Neural cell (in vitro differentiated cells): Measurements from ENCODE around the gene CHAC2. TPM values are rescaled to one million over a fixed set of nuclear protein-coding genes. Genes with fewer than 3 reads are reported as not detected.

Experiments used
- H2AFZ ChIP-seq: fragments of 200-600, 300-800 bp; sonication (generic), shearing (Covaris generic); 2 replicates; pipeline ENCODE4 v1.6.0; 2014; ENCODE audit warnings: low read depth, mild to moderate bottlenecking, antibody characterized with exemption, low read length, moderate library complexity
- H3F3A ChIP-seq: fragments of 200-600 bp; shearing (Covaris generic); 2 replicates; pipeline ENCODE4 v1.6.1; 2016; ENCODE audit warnings: mild to moderate bottlenecking, moderate library complexity, mixed read lengths, antibody characterized with exemption, low read length; ENCODE audit not compliant: insufficient read depth, poor library complexity, severe bottlenecking
- H3K27ac ChIP-seq: fragments of 200-600, 300-800 bp; sonication (generic), shearing (Covaris generic); 2 replicates; pipeline ENCODE4 v1.5.1; 2014; ENCODE audit warnings: mild to moderate bottlenecking, low read length, moderate library complexity
- H3K27me3 ChIP-seq: fragments of 300-800, 200-600 bp; sonication (generic), shearing (Covaris generic); 2 replicates; pipeline ENCODE4 v1.6.0; 2014; ENCODE audit warnings: mild to moderate bottlenecking, low read depth, low read length, moderate library complexity; ENCODE audit not compliant: insufficient read depth
- H3K36me3 ChIP-seq: fragments of 300-800, 200-600 bp; sonication (generic), shearing (Covaris generic); 2 replicates; pipeline ENCODE4 v1.5.1; 2014; ENCODE audit warnings: mild to moderate bottlenecking, antibody characterized with exemption, low read length, moderate library complexity; ENCODE audit not compliant: insufficient read depth
- H3K4me2 ChIP-seq: fragments of 300-800, 200-600 bp; sonication (generic), shearing (Covaris generic); 2 replicates; pipeline ENCODE4 v1.6.0; 2014; ENCODE audit warnings: mild to moderate bottlenecking, low read length
- H3K4me3 ChIP-seq: fragments of 300-800, 200-600 bp; sonication (generic), shearing (Covaris generic); 2 replicates; pipeline ENCODE4 v1.5.1; 2014; ENCODE audit warnings: mild to moderate bottlenecking, low read length, moderate library complexity
- H3K79me2 ChIP-seq: fragments of 200-600 bp; shearing (Covaris generic); replicated peaks from 2 replicates; pipeline ENCODE4 v1.6.0; 2014; ENCODE audit warnings: mild to moderate bottlenecking, low read length, moderate library complexity; ENCODE audit not compliant: insufficient read depth
- H3K9ac ChIP-seq: fragments of 300-800, 200-600 bp; sonication (generic), shearing (Covaris generic); 2 replicates; pipeline ENCODE4 v1.6.1; 2016; ENCODE audit warnings: mild to moderate bottlenecking, low read length, mixed read lengths
- H3K9me2 ChIP-seq: fragments of 200-600 bp; shearing (Covaris generic); 2 replicates; pipeline ENCODE4 v1.6.1; 2016; ENCODE audit warnings: mild to moderate bottlenecking, low read length, mixed read lengths; ENCODE audit not compliant: insufficient read depth
- H3K9me3 ChIP-seq: fragments of 200-600, 300-800 bp; sonication (generic), shearing (Covaris generic); 2 replicates; pipeline ENCODE4 v1.6.1; 2016; ENCODE audit warnings: mild to moderate bottlenecking, mixed run types, low read length, moderate library complexity, mixed read lengths
- H4K20me1 ChIP-seq: fragments of 200-600 bp; shearing (Covaris generic); 2 replicates; pipeline ENCODE4 v1.6.1; 2016; ENCODE audit warnings: mild to moderate bottlenecking, mixed run types; ENCODE audit not compliant: insufficient read depth
- EP300 ChIP-seq: fragments of 450-650 bp; conservative IDR thresholded peaks from 2 replicates; pipeline ENCODE4 v1.6.1; 2014; ENCODE audit warnings: antibody characterized with exemption, mild to moderate bottlenecking, moderate library complexity; ENCODE audit not compliant: poor library complexity, severe bottlenecking
- EZH2 ChIP-seq: fragments of 200-600, 300-800 bp; shearing (Covaris generic), sonication (generic); IDR thresholded peaks from 2 replicates; pipeline ENCODE4 v1.6.1; 2014; ENCODE audit warnings: antibody characterized with exemption, low read length, borderline replicate concordance, mild to moderate bottlenecking; ENCODE audit not compliant: insufficient read depth, poor library complexity, severe bottlenecking
- MXI1 ChIP-seq: fragments of 450-650 bp; conservative IDR thresholded peaks from 2 replicates; pipeline ENCODE4 v1.6.1; 2014; ENCODE audit warnings: antibody characterized with exemption, mild to moderate bottlenecking; ENCODE audit not compliant: poor library complexity, severe bottlenecking
- POLR2AphosphoS5 ChIP-seq: IDR thresholded peaks from 2 replicates; pipeline ENCODE4 v1.6.1; 2012
- RAD21 ChIP-seq: fragments of 450-650 bp; conservative IDR thresholded peaks from 2 replicates; pipeline ENCODE4 v1.6.1; 2014; ENCODE audit warnings: antibody characterized with exemption, mild to moderate bottlenecking, moderate library complexity
- SMC3 ChIP-seq: fragments of 450-650 bp; conservative IDR thresholded peaks from 2 replicates; pipeline ENCODE4 v1.6.1; 2014; ENCODE audit warnings: antibody characterized with exemption, mild to moderate bottlenecking, moderate library complexity; ENCODE audit not compliant: poor library complexity
- TAF1 ChIP-seq: IDR thresholded peaks from 2 replicates; pipeline ENCODE4 v1.6.1; 2012; ENCODE audit warnings: low read depth
- polyA plus RNA-seq: library from polyadenylated mRNA; depleted of rRNA; stranded (reverse); fragments of >200 nt; gene quantifications from 2 replicates; pipeline ENCODE4 v1.2.3, GENCODE V29; 2014
- TF ChIP-seq, protein P1 (sequence below): IDR thresholded peaks from 2 replicates; pipeline ENCODE4 v1.6.1; 2012; ENCODE audit warnings: borderline replicate concordance
- TF ChIP-seq, protein P2 (sequence below): fragments of 450-650 bp; IDR thresholded peaks from 2 replicates; pipeline ENCODE4 v1.5.1; 2014; ENCODE audit warnings: antibody characterized with exemption, mild to moderate bottlenecking, moderate library complexity; ENCODE audit not compliant: poor library complexity, severe bottlenecking

Gene CHAC2
- polyA plus RNA-seq, 1 donor from 2014 or later = 7.7 TPM

DNA sequence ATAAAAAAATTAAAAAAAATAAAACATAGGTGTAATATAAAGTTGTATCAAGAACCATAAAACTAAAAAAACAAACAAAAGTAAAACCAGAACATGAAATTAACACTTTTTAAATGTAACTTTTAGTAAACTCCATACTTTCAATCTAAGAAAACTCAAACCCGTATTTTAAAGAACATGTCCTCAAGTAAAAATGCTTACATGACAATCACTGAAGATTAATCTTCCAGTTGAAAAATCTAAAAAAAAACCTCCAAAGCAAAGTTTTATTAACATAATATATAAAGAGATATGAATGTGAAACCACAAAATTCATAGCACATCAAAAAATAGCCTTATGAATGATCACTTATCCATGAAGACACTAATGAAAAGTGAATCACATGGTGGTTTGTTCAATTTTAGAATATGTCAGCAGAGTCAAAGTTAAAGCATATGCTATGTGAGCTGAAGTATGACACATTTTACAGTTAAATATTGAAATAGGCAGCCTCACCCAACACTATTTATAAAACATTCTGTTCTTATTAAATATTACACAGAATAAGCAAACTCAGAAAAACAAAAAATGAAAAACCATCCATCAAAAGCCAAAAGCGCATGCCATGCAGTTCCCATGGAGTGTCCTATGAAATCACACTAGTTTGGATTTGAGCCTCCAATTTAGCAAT lies 23.1 kb upstream of the CHAC2 start:
- Histone ChIP-seq H3K9ac (no peak overlapping the region), H3K27ac (no peak overlapping the region)

DNA sequence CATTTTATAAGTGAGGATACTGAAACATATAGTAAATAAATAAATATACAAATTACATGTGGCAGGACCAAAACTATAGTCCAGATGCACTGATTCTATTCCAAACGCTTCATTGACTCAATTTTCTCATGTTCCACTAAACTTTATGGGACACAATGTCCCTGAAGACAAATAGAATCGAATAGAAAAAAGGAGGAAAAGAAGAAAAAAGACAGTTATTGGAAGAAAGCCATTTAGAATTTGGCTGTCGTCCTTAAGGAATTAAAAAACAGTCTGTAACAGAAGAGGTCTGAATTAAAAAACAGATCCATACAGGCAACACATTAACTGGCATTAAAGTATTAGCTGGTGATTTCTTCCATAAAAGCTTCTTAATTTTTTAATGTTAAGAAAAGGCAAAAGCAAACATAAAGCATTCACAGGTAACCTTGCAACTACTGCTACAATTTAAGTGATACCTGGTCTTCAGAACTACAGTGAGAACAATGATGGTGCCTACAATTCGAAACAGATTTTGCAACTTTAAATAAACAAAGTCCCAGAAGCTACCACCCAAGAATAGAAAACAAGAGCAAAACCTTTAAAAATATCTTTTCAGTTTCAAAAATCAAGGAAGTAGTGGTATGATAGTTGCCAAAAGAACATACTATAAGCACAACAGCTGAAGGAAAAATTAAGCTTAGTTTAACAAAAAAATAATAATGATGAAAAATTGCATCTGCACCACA lies 17.4 kb upstream of the CHAC2 start:
- no peak overlapping the region for H3K9ac ChIP-seq
- H3K27me3 ChIP-seq = no peaks in the 10 kb centered on the region
- no peaks in the 10 kb centered on the region for H3F3A ChIP-seq
- no peak overlapping the region for H2AFZ ChIP-seq
- H3K9me2 ChIP-seq = no peaks in the 10 kb centered on the region
- no peak overlapping the region for H3K27ac ChIP-seq
- no peaks in the 10 kb centered on the region for H3K9me3 ChIP-seq
- no peak overlapping the region for H3K4me3 ChIP-seq
- H3K79me2 ChIP-seq = no peaks in the 10 kb centered on the region
- H3K36me3 ChIP-seq = peaks cover 6% of the 10 kb centered on the region
- H4K20me1 ChIP-seq = no peaks in the 10 kb centered on the region
- H3K4me2 ChIP-seq = no peak overlapping the region
- TF ChIP-seq, protein P1, sequence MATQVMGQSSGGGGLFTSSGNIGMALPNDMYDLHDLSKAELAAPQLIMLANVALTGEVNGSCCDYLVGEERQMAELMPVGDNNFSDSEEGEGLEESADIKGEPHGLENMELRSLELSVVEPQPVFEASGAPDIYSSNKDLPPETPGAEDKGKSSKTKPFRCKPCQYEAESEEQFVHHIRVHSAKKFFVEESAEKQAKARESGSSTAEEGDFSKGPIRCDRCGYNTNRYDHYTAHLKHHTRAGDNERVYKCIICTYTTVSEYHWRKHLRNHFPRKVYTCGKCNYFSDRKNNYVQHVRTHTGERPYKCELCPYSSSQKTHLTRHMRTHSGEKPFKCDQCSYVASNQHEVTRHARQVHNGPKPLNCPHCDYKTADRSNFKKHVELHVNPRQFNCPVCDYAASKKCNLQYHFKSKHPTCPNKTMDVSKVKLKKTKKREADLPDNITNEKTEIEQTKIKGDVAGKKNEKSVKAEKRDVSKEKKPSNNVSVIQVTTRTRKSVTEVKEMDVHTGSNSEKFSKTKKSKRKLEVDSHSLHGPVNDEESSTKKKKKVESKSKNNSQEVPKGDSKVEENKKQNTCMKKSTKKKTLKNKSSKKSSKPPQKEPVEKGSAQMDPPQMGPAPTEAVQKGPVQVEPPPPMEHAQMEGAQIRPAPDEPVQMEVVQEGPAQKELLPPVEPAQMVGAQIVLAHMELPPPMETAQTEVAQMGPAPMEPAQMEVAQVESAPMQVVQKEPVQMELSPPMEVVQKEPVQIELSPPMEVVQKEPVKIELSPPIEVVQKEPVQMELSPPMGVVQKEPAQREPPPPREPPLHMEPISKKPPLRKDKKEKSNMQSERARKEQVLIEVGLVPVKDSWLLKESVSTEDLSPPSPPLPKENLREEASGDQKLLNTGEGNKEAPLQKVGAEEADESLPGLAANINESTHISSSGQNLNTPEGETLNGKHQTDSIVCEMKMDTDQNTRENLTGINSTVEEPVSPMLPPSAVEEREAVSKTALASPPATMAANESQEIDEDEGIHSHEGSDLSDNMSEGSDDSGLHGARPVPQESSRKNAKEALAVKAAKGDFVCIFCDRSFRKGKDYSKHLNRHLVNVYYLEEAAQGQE = no peak
- no peak for TF ChIP-seq POLR2AphosphoS5
- TF ChIP-seq EZH2 = no peak
- TF ChIP-seq SMC3 = no peak
- TF ChIP-seq MXI1 = no peak
- no peak for TF ChIP-seq EP300
- no peak for TF ChIP-seq TAF1
- TF ChIP-seq, protein P2, sequence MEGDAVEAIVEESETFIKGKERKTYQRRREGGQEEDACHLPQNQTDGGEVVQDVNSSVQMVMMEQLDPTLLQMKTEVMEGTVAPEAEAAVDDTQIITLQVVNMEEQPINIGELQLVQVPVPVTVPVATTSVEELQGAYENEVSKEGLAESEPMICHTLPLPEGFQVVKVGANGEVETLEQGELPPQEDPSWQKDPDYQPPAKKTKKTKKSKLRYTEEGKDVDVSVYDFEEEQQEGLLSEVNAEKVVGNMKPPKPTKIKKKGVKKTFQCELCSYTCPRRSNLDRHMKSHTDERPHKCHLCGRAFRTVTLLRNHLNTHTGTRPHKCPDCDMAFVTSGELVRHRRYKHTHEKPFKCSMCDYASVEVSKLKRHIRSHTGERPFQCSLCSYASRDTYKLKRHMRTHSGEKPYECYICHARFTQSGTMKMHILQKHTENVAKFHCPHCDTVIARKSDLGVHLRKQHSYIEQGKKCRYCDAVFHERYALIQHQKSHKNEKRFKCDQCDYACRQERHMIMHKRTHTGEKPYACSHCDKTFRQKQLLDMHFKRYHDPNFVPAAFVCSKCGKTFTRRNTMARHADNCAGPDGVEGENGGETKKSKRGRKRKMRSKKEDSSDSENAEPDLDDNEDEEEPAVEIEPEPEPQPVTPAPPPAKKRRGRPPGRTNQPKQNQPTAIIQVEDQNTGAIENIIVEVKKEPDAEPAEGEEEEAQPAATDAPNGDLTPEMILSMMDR = no peak

More for the DNA sequence above, 23.1 kb upstream of the CHAC2 start:
- no peaks in the 10 kb centered on the region for H3K9me3 ChIP-seq
- H3K27me3 ChIP-seq = no peaks in the 10 kb centered on the region
- TF ChIP-seq RAD21 (no peak), POLR2AphosphoS5 (no peak), MXI1 (no peak), SMC3 (no peak), EP300 (no peak), TAF1 (no peak), EZH2 (no peak)
- TF ChIP-seq, protein P2 = no peak
- TF ChIP-seq, protein P1 = no peak
- H3K79me2 ChIP-seq = no peaks in the 10 kb centered on the region
- no peaks in the 10 kb centered on the region for H3K9me2 ChIP-seq
- no peak overlapping the region for H3K4me3 ChIP-seq
- H3K36me3 ChIP-seq = peaks cover 6% of the 10 kb centered on the region
- H3F3A ChIP-seq = no peaks in the 10 kb centered on the region
- H3K4me2 ChIP-seq = no peak overlapping the region
- no peaks in the 10 kb centered on the region for H4K20me1 ChIP-seq
- H2AFZ ChIP-seq = no peak overlapping the region
